ENCODE results near the gene IL27RA. TPM values are rescaled to one million over a fixed set of nuclear protein-coding genes. Genes with fewer than 3 reads are reported as not detected.

Gene IL27RA
- 13.6 and 14.6 TPM in 2 replicates for total RNA-seq (2021)
- long read RNA-seq, transcript IL27RA-201 (14 exons, 2,962 nt): major isoform, 122 of 165 reads
- long read RNA-seq, partial matches to known transcripts: 7 of 165 reads
- long read RNA-seq, other reads (novel, unspliced or antisense): 36 of 165 reads

GRCh38 chr19:14031719-14032480 is at the start of gene IL27RA:
Gene IL27RA, plus strand, starts transcription at chr19:14031762. Its CDS starts 111 bp downstream, at chr19:14031873.
- Histone ChIP-seq H4K5ac (ENCODE audit: insufficient read length, low read depth, low read length) (no peak within 1 kb of the TSS), H3K27me3 (ENCODE audit: insufficient read depth, low read length) (no peaks in the 10 kb centered on the region), H3K18ac (ENCODE audit: insufficient read length, low read depth, low read length) (peak within 1 kb of the TSS; percentile 52), H2BK20ac (ENCODE audit: low read depth, low read length, poor library complexity, severe bottlenecking) (no peak within 1 kb of the TSS), H2BK5ac (ENCODE audit: insufficient read length, low read length) (no peak within 1 kb of the TSS), H3K23me2 (ENCODE audit: insufficient read length, low read depth, low read length, poor library complexity, severe bottlenecking) (peaks cover 13% of the 10 kb centered on the region), H2AK5ac (ENCODE audit: insufficient read length, low read length) (no peak within 1 kb of the TSS), H2BK12ac (ENCODE audit: insufficient read length, low read depth, low read length) (no peak within 1 kb of the TSS), H3K23ac (ENCODE audit: insufficient read length, low read depth, low read length) (no peak within 1 kb of the TSS), H2AFZ (ENCODE audit: low read length) (no peak within 1 kb of the TSS), H3K79me2 (ENCODE audit: insufficient read depth, low read length) (no peaks in the 10 kb centered on the region), H3T11ph (ENCODE audit: low read length) (no peak within 1 kb of the TSS), H4K20me1 (ENCODE audit: control insufficient read depth, insufficient read depth, insufficient read length) (no peaks in the 10 kb centered on the region), H3K56ac (ENCODE audit: insufficient read length, low read depth, low read length) (no peak within 1 kb of the TSS), H2BK15ac (ENCODE audit: low read depth, low read length) (no peak within 1 kb of the TSS), H3K14ac (ENCODE audit: insufficient read depth, low read length) (peak within 1 kb of the TSS; percentile 42), H3K4me1 (ENCODE audit: insufficient read depth, low read length) (no peaks in the 10 kb centered on the region), H2BK120ac (ENCODE audit: low read depth, low read length, poor library complexity, severe bottlenecking) (no peak within 1 kb of the TSS), H3K27ac (ENCODE audit: insufficient read length, low read depth, low read length) (no peak within 1 kb of the TSS), H4K8ac (replicated peaks; ENCODE audit: insufficient read length, low read depth, low read length) (no peak within 1 kb of the TSS), H3K4me2 (ENCODE audit: insufficient read depth, insufficient read length, low read length) (peak within 1 kb of the TSS; percentile 67), H3K79me1 (ENCODE audit: insufficient read depth, low read depth, low read length, poor library complexity, severe bottlenecking) (no peaks in the 10 kb centered on the region), H3K9me3 (ENCODE audit: control insufficient read depth, low read depth, low read length) (no peaks in the 10 kb centered on the region), H4K91ac (ENCODE audit: insufficient read length, low read depth, low read length) (no peak within 1 kb of the TSS), H3K9ac (ENCODE audit: extremely low read depth, insufficient read length, low read length) (peak within 1 kb of the TSS; percentile 32), H3K4ac (ENCODE audit: low read depth, low read length) (no peak within 1 kb of the TSS)
- peak; percentile 77 for DNase-seq
- Mint-ChIP-seq H3K36me3 (ENCODE audit: insufficient read depth in 1 of 3, low read depth in 3 of 3) (no peaks in the 10 kb centered on the region; a peak in 1 of 7 replicates), H3K9me3 (no peaks in the 10 kb centered on the region), H3K4me3 (peak within 1 kb of the TSS; percentile 76 to 88), H3K27ac (no peak within 1 kb of the TSS; a peak in 1 of 7 replicates), H3K4me1 (peaks cover 4 to 13% of the 10 kb centered on the region in 2 experiments; a peak in 3 of 4 replicates), H3K27me3 (ENCODE audit: low read depth) (peaks cover 24% of the 10 kb centered on the region)
- peak; percentile 74 for TF ChIP-seq CTCF (conservative IDR thresholded peaks at IDR 0.05)
- no CpG with 5 or more reads among the region's 63 CpGs for WGBS (ENCODE audit: extremely low coverage, insufficient read length, low lambda C conversion rate)
